DMS 273 (cell line): ENCODE results near the gene RADIL.

Experiments used
- DNase-seq: peaks from one replicate; lab custom pipeline; 2025; ENCODE audit not compliant: unreplicated experiment; lab: John Stamatoyannopoulos, UW

Gene RADIL

GRCh38 chr7:4775848-4776623, 107.5 kb downstream of the RADIL start:
- DNase-seq, result peak; percentile 59

GRCh38 chr7:4775250-4775847, 108.2 kb downstream of the RADIL start, which contains the start of gene AP5Z1:
AP5Z1 (plus strand) TSS chr7:4775623; CDS start chr7:4775716, 93 bp downstream.
- peak; percentile 99 for DNase-seq

GRCh38 chr7:4774658-4775249, 108.8 kb downstream of the RADIL start:
- peak; percentile 82 for DNase-seq

- DNase-seq, result no peak
Measured at GRCh38 chr7:4774007-4774406, 109.5 kb downstream of the RADIL start.

GRCh38 chr7:4772306-4772705, 111.2 kb downstream of the RADIL start:
- no peak for DNase-seq

- no peak for DNase-seq
Measured at GRCh38 chr7:4771737-4772136, 111.8 kb downstream of the RADIL start.

- no peak for DNase-seq
Measured at GRCh38 chr7:4770886-4771285, 112.6 kb downstream of the RADIL start.

- DNase-seq, result no peak
Measured at GRCh38 chr7:4769761-4770160, 113.8 kb downstream of the RADIL start.

- no peak for DNase-seq
Measured at GRCh38 chr7:4768597-4769569, 114.6 kb downstream of the RADIL start.

- DNase-seq, result no peak
Measured at GRCh38 chr7:4766666-4767519, 116.6 kb downstream of the RADIL start.

GRCh38 chr7:4765776-4766490, 117.6 kb downstream of the RADIL start:
- DNase-seq, result no peak

GRCh38 chr7:4764402-4765007, 119.0 kb downstream of the RADIL start:
- no peak for DNase-seq

GRCh38 chr7:4763794-4764185, 119.7 kb downstream of the RADIL start:
- DNase-seq, result no peak

GRCh38 chr7:4763091-4763793, 120.3 kb downstream of the RADIL start:
- no peak for DNase-seq

GRCh38 chr7:4762121-4763055, 121.1 kb downstream of the RADIL start:
- DNase-seq, result no peak

- no peak for DNase-seq
Measured at GRCh38 chr7:4760952-4761351, 122.6 kb downstream of the RADIL start.

- no peak for DNase-seq
Measured at GRCh38 chr7:4759211-4759610, 124.3 kb downstream of the RADIL start.
